ENCODE data around the gene RPS3. TPM values are rescaled to one million over a fixed set of nuclear protein-coding genes. Genes with fewer than 3 reads are reported as not detected.

Gene RPS3
- total and polyA plus RNA-seq, 2 of the 13 experiments (the other 11 are each of a cell fraction or from before 2014, with no cell fraction given) = 2,143 to 3,616 TPM

- no peak for TF ChIP-seq ZHX2 (IDR thresholded peaks at IDR 0.05; ENCODE audit: low read depth)
- no peak for TF ChIP-seq ZHX2 (CRISPR knock-in tag; IDR thresholded peaks at IDR 0.05; ENCODE audit: borderline replicate concordance)
- no peak for TF ChIP-seq THAP8 (CRISPR knock-in tag; IDR thresholded peaks at IDR 0.05; ENCODE audit: borderline replicate concordance)
- no peak for TF ChIP-seq ZNF451 (CRISPR knock-in tag; IDR thresholded peaks at IDR 0.05)
- TF ChIP-seq ZNF644 (CRISPR knock-in tag; IDR thresholded peaks at IDR 0.05; ENCODE audit: low read depth) = peak; percentile 30; the same call in 1 of the 2 replicates
- TF ChIP-seq SMARCC2 (IDR thresholded peaks at IDR 0.05) = no peak
- no peak for TF ChIP-seq ZNF383 (CRISPR knock-in tag; IDR thresholded peaks at IDR 0.05; ENCODE audit: borderline replicate concordance)
- no peak for TF ChIP-seq ZHX1 (CRISPR knock-in tag; IDR thresholded peaks at IDR 0.05; ENCODE audit: low read depth)
- no peak for TF ChIP-seq ETS1 (CRISPR knock-in tag; IDR thresholded peaks at IDR 0.05)
- TF ChIP-seq SAP130 (CRISPR knock-in tag; IDR thresholded peaks at IDR 0.05; ENCODE audit: low read depth) = peak; percentile 93
- no peak for TF ChIP-seq POLR2AphosphoS2 (IDR thresholded peaks at IDR 0.05; ENCODE audit: low read depth, low read length)
- TF ChIP-seq ZNF883 (CRISPR knock-in tag; IDR thresholded peaks at IDR 0.05; ENCODE audit: not compliant biosample characterization) = no peak
- TF ChIP-seq MTF2 (CRISPR knock-in tag; IDR thresholded peaks at IDR 0.05; ENCODE audit: borderline replicate concordance) = no peak
- TF ChIP-seq CEBPB (IDR thresholded peaks at IDR 0.05; ENCODE audit: borderline replicate concordance, low read depth, low read length) = no peak
- TF ChIP-seq ZNF792 (CRISPR knock-in tag; IDR thresholded peaks at IDR 0.05) = no peak
- no peak for TF ChIP-seq RAD21 (CRISPR knock-in tag; IDR thresholded peaks at IDR 0.05)
- TF ChIP-seq SAFB2 (CRISPR knock-in tag; IDR thresholded peaks at IDR 0.05; ENCODE audit: borderline replicate concordance, low read depth) = no peak
- no peak for TF ChIP-seq HIVEP1 (CRISPR knock-in tag; IDR thresholded peaks at IDR 0.05)
- TF ChIP-seq DRAP1 (CRISPR knock-in tag; IDR thresholded peaks at IDR 0.05) = peak; percentile 27; the same call in 1 of the 2 replicates
- no peak for TF ChIP-seq SATB2 (CRISPR knock-in tag; IDR thresholded peaks at IDR 0.05)
Measured at GRCh38 chr11:75349521-75350116, 49.7 kb upstream of the RPS3 start (continued).

Data from HepG2 (cell line).